Endothelial cell of hepatic sinusoid (primary cell): ENCODE measurements around the gene GRK1.
"Not testable (repeated sequence)": the region's sequence is repeated elsewhere in the genome, so short reads cannot be mapped to it uniquely, and the experiment has no call there.

ENCODE experiments used
- in situ Hi-C: cut with HindIII; loops from 2 replicates; pipeline ENCODE4 v1.10.0; 2017; ENCODE audit warnings: low sequenced_read_pairs

Gene GRK1

DNA sequence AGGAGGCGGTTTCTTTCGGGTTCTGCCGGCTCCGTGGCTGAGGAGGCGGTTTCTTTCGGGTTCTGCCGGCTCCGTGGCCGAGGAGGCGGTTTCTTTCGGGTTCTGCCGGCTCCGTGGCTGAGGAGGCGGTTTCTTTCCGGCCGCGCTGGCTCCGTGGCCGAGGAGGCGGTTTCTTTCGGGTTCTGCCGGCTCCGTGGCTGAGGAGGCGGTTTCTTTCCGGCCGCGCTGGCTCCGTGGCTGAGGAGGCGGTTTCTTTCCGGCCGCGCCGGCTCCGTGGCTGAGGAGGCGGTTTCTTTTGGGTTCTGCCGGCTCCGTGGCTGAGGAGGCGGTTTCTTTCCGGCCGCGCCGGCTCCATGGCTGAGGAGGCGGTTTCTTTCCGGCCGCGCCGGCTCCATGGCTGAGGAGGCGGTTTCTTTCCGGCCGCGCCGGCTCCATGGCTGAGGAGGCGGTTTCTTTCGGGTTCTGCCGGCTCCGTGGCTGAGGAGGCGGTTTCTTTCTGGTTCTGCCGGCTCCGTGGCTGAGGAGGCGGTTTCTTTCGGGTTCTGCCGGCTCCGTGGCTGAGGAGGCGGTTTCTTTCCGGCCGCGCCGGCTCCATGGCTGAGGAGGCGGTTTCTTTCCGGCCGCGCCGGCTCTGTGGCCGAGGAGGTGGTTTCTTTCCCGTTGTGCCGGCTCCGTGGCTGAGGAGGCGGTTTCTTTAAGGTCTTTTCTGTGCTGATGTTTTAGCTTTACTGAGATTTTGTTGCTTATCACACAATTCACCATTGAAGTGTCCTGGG, 85.4 kb downstream of the GRK1 start:
- in situ Hi-C loops, result not testable (repeated sequence)

- in situ Hi-C loops, result no loop called here
These were observed 86.2 kb downstream of the GRK1 start for GRCh38 chr13:113753171-113753570.

DNA sequence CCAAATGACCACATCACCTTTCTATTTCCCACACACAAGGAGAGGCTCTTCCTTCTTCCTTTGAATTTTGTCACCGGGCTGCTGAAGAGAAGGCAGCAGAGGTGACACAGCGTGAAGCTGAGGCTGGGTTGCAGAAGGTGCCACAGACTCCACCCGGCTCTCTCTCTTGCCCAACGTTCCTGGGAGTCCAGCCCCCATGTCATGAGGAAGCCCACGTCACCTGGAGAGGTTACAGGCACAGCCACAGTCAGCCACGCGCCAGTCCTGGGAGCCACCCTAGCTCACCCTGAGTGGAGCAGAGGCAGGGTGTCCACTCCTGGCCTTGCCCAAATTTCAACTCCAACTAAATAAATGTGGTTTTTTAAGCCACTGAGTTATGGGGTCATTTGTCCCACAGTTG, 87.2 kb downstream of the GRK1 start:
- in situ Hi-C loops, result no loop called here

DNA sequence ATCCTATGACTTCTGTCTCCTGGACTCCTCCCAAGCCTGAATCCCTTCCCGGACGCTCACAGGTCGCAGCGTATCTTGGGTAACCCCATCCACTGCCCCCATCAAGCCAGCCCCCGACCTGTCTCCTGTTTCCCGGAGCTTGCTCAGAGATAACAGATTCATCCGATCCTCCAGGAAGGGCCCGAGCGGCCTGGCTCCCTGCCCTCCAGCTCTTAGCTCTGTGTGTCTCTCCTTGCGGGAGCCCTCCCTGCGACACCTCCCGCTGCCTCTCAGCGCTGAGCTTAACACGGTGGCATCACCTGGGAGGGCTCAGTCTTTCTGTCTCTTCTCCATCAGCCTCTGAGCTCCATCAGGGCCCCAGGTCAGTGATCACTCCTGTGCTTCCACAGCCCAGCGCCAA, 87.7 kb downstream of the GRK1 start:
- in situ Hi-C loops, result no loop called here

DNA sequence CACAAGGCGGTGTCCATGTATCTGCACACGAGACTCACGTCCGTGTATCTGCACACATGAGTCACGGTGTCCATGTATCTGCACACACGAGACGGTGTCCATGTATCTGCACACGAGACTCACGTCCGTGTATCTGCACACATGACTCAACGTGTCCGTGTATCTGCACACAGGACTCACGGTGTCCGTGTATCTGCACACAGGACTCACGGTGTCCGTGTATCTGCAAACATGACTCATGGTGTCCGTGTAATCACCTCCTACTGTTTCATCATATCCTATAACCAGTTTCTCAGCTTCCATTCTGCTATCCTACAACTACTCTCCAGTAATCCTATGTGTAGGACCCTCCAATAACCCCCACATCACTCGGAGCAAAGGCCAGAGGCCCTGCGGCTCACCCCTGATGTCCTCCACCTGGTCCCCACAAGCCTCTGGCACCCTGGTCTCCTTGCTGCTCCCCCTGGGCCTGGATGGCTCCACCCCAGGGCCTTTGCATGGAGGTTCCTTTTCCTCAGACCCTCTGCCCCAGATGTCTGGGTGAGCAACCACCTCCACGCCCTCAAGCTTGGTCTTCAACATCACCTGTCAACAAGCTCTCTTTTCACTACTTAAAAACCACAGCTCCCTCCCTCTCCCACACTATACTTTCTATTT, 89.5 kb downstream of the GRK1 start:
- in situ Hi-C loops, result no loop called here

GRCh38 chr13:113758651-113759524, 91.9 kb downstream of the GRK1 start, which contains the start of gene TMEM255B:
Gene TMEM255B, plus strand, starts transcription at chr13:113759226. Its CDS starts 44 bp downstream, at chr13:113759270.
- in situ Hi-C loops, result no loop called here

DNA sequence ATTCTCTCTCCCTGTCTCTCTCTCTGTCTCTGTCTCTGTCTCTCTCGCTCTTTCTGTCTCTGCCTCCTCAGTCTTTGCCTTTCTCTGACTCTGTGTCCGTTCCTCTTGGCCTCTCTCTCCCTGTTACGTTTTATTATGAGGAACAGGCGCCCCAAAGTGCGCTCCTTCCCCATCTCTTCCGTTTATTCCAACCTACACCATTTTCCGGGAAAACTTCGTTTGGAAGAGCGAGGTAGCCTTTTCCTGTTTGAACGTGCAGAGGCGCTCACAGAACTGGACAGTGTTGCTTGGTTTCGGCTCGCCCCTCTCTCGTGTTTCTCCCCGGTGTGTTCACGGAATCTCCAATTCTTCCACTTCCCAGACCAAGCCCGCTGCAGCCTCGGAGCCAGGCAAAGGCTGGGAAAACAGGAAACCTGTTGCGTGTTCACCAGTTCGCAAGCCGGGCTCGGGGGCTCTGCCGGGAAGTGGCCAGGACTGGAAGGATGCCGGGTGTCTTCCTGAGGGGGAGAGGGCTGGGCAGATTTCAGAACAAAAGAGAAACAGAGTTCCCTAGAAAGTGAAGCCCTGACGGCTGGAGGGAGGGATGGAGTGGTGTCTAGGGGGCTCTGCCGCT, 92.6 kb downstream of the GRK1 start:
- in situ Hi-C loops, result no loop called here

DNA sequence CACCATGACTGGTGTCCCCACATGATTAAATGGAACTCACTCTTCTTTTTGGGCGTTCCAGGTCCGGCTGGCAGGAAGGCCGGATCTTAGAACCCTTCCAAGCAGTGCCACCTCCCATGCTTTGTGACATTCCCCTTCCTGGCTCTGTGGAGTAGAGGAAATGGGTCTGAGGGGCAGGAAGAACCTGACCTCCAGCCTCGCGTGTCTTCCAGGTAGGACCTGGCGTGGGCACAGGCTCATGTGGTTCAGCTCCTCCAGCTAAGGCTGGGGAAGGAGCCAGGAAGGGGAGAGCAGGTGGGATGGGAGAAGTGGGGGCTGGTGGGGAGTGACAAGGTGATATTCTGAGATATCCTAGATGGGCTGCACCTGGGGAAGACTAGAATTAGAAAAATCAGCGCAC, 94.1 kb downstream of the GRK1 start:
- in situ Hi-C loops, result no loop called here

- in situ Hi-C loops, result no loop called here
These were observed 95.1 kb downstream of the GRK1 start for GRCh38 chr13:113762075-113762474.

DNA sequence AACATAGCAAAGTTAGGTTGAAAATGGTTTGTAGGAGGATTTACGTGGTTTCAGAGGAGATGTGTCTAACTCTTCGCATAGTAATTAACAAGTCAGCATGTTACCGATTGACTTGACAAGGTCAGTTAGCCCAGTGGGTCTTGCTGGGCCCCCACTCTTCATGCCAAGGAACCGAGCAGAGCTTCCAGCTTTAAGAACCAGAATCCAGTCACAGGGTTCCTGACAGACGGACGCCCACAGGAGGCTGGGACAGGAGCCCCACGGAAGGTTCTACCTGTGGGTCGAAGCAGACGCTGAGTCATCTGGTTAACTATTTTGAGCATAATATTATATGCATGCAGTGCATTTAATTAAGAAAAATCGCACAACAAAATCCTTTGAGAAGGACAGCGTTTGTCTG, 95.5 kb downstream of the GRK1 start:
- in situ Hi-C loops, result no loop called here

GRCh38 chr13:113763254-113763653, 96.2 kb downstream of the GRK1 start:
- in situ Hi-C loops, result no loop called here

DNA sequence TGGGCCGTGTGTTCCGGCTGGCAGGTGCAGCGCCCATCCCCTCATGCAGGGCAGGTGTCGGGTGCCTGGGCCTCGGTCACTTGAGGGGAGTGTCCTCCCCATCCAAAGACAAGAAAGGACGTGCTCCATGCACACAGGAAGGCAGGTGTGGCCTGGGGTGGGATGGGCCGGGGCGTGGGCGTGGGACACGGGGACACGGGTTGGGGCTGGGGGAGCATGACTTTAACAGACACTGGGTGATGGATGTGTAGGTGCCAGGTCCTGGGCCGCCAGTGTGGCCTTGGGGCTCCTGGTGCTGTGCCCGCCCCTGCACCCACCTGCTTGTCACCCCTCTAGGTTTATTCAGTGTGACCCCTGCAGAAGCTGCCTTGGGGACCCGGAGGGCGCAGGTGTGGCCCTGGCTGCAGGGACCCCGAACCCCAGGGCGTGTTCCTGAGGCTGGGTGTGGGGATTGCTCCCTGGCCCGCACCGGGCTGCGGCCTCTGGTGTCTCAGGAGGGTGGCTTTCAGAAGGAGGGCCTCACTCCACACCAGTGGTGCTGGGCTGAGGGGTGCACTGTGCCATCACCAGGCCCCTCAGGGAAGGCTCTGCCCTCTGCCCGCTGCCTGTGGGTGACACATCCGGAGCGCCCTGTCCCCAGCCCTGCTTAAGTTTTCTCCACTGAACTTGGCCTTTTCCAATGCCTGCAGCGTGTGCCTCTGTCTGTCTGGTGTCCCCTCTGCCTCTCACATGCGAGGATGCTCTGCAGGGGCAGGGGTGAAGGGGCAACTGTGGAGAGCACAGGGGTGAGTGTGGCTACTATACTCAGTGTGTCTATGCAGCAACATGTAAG, 97.2 kb downstream of the GRK1 start:
- in situ Hi-C loops, result no loop called here

GRCh38 chr13:113764793-113765563, 98.0 kb downstream of the GRK1 start:
- in situ Hi-C loops, result loop anchor here (5.0 kb wide), 1 partner anchor 37 kb away; no protein-coding TSS in a partner anchor

DNA sequence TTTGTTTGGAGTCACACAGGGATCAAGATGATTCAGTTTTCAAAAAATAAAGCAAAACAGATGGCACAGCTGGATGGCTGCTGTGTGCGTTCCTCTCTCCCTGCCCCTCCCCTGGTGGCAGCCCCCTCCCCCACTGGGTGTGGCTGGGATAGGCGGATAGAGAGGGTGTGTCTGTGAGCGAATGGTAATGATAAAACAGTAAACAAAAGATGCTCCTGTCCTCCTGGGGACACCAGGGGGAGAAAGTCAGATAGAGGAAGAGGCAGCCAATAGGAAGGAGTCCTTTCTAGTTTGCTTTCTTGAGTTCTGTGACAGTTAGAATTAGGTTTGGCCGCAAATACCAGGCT, 98.5 kb downstream of the GRK1 start:
- in situ Hi-C loops, result loop anchor here (5.0 kb wide), 1 partner anchor 37 kb away; no protein-coding TSS in a partner anchor

GRCh38 chr13:113766035-113766800, 99.2 kb downstream of the GRK1 start:
- in situ Hi-C loops, result loop anchor here (5.0 kb wide), 1 partner anchor 36 kb away; no protein-coding TSS in a partner anchor

GRCh38 chr13:113767366-113767765, 100.3 kb downstream of the GRK1 start:
- in situ Hi-C loops, result loop anchor here (5.0 kb wide), 1 partner anchor 35 kb away; no protein-coding TSS in a partner anchor

GRCh38 chr13:113768018-113768905, 101.2 kb downstream of the GRK1 start:
- in situ Hi-C loops, result loop anchor here (5.0 kb wide), 1 partner anchor 34 kb away; no protein-coding TSS in a partner anchor
